Kidney capillary endothelial cell (primary cell): ENCODE data around the gene RGS6.

Experiments used
- DNase-seq: peaks from one replicate; pipeline ENCODE4 v3.0.0-alpha.2; 2018; ENCODE audit warnings: low spot score

Gene RGS6

GRCh38 chr14:72314808-72315435 lies 382.7 kb downstream of the RGS6 start:
- no peak for DNase-seq

- DNase-seq: no peak
Observed at GRCh38 chr14:72315714-72316113, 383.5 kb downstream of the RGS6 start.

DNA sequence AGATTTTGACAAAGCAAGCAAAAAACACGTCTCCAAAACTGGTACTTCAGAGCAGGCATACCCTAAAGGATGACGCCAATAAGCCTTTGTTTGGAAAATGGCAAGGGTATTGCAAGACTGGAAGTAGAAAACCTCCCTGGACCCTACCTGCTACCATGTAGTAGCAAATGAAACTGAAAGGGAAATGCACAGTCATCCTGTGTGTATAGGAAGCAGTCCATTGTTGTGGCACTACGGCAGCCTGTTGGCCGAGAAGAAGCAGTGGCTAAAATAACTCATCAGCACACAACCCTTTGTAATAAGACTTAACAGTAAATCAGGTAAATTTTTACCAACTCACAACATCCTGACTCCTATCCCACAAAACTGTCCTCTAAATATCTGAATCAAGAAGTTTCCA lies 386.4 kb downstream of the RGS6 start:
- DNase-seq: peak; percentile 49

GRCh38 chr14:72332046-72332445 lies 399.8 kb downstream of the RGS6 start:
- no peak for DNase-seq

DNA sequence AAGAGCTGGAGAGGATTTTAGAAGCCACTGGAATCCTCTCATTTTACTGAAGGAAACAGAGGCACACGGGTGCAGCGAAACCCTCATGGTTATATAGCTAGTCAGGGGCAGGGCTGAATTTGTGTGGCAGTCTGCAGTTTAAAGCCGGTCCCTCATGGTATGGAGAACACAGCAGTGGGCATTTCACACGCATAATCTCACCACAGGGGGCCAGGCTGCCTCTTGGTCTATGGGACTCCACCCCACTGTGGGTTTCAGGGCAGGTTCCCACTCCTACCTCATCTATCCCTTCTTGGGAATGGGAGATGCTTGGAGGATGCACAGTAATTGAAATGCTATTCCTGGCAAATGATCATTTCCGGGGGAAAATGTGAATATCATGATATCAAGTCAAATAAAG lies 400.6 kb downstream of the RGS6 start:
- DNase-seq: no peak

- DNase-seq: no peak
Observed at GRCh38 chr14:72333357-72333756, 401.1 kb downstream of the RGS6 start.

DNA sequence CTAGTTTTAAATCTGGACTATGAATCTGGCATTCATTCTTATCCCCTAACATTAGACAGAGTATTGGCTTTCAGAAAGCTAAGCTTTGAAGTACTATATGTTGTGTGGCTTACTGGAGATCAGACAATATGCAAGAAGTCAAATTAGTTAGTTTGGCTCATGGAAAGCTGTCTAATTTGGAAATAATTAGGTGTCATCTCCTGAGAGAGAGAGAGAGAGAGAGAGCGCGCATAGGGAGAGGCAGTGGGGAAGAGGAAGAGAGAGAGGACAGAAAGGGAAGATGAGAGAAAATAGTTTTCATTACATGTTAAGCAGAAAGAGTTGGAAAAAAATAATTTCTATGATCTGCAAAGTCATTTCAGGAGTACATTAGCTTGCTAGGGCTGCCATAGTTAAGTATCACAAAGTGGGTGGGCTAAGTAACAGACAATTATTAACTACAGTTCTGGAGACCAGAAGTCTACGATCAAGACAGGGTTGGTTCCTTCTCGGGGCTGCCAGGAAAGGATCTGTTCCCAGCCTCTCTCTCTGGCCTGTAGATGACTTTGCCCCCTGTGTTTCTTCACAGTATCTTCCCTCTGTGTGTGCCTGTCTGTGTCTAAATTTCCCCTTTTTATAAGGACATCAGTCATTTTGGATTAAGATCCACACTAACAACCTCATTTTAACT lies 404.2 kb downstream of the RGS6 start:
- no peak for DNase-seq

DNA sequence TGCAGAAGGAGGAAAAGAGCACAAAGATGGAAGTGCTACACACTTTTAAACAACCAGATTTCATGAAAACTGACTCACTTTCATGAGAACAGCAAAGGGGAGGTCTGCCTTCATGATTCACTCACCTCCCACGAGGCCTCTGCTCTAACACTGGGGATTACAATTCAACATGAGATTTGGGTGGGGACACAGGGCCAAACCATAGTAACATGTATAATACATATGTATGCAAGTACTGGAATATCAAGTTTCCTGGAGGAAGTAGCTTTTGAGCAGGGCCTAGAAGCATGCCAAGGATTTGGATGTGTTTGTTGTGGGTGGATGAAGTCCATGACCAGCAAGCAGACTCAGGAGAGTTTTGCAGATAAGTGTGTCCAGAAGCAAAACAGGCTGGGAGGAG lies 409.0 kb downstream of the RGS6 start:
- no peak for DNase-seq

GRCh38 chr14:72341686-72342085 lies 409.5 kb downstream of the RGS6 start:
- DNase-seq: no peak

- DNase-seq: no peak
Observed at GRCh38 chr14:72347118-72347517, 414.9 kb downstream of the RGS6 start.

DNA sequence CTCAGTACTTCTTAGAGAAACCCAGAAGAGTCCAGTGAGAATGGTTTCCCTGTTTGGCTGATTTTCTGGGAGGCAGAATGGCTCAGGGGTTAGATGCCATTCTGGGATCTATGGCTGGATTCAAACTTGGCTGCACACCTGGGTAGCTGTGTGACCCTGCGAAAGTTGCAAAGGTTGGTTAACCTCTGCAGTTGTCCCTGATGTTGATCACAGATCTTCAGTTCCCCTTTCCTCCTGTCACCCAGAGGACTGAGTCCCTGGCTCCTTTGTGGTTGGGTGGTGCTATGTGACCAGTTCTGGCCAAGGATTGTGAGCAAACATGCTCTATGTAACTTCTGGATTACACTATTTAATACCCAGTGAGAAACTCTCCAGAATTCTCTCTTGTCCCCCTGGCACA lies 418.0 kb downstream of the RGS6 start:
- DNase-seq: no peak

GRCh38 chr14:72352012-72352411 lies 419.8 kb downstream of the RGS6 start:
- no peak for DNase-seq

DNA sequence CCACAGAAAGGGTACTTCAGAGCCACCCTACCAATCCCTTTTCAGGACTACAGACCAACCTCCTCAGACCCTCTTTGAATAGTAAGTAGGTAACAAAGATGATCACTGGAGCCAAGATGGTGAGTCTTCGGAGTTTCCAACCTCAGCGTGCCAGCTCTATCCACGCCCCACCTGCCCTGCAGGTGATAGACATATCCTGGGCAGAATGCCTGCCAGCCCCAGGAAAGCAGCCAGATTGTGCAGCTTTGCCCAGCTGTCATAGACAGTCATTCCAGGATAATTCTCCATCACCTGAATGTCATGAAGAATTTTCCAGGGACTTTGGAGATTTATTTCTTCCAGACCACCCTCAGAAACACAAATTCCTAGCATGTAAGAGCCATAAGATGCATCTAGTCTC lies 434.4 kb downstream of the RGS6 start:
- DNase-seq: no peak

DNA sequence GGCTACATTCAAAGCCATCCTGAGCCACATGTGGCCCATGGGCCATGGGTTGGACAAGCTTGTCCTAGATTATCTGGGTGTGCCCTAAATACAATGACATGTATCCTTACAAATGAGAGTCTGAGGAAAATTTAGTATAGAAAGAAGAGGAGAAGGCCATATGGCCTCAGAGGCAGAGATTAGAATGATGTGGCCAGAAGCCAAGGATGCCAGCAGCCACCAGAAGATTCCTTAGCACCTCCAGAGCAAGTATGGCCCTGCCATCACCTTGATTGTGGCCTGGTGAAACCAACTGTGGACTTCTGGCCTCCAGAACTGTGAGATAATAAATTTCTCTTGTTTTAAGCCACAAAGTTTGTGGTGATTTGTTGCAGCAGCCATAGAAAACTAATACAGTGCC lies 436.9 kb downstream of the RGS6 start:
- no peak for DNase-seq

GRCh38 chr14:72377016-72377415 lies 444.8 kb downstream of the RGS6 start:
- DNase-seq: no peak

DNA sequence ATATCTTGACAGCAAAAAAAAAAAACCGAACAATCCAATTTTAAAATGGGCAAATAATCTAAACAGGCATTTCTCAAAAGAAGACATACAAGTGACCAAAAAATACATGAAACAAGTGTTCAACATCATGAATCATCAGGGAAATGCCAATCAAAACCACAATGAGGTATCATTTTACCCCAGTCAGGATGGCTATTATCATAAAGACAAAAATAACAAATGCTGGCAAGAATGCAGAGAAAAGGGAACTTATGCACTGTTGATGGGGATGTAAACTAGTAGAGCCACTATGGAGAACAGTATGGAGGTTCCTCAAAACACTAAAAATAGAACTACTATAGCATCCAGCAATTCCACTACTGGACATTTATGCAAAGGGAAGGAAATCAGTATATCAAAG lies 448.2 kb downstream of the RGS6 start:
- DNase-seq: no peak

- DNase-seq: no peak
Observed at GRCh38 chr14:72383865-72384264, 451.6 kb downstream of the RGS6 start.

- no peak for DNase-seq
Observed at GRCh38 chr14:72387726-72388125, 455.5 kb downstream of the RGS6 start.

DNA sequence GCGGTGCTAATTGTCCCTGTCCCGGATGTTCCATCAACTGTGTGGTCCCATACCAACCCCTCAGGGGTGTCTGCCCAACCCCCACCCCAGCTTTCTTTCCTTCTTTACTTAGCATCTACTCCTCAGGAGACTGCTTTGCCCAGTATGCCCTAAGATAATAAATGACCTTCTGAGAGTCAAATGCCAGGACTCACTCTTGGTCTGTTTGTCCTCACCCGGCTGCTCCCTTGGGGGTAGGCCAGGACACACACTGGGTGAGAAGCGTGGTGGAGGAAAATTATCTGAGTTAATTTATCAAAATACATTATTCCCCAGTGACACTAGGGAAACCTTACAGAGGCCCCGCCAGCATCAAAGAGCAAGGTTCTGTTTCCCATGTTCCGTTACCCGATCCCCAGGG lies 457.0 kb downstream of the RGS6 start:
- DNase-seq: no peak

DNA sequence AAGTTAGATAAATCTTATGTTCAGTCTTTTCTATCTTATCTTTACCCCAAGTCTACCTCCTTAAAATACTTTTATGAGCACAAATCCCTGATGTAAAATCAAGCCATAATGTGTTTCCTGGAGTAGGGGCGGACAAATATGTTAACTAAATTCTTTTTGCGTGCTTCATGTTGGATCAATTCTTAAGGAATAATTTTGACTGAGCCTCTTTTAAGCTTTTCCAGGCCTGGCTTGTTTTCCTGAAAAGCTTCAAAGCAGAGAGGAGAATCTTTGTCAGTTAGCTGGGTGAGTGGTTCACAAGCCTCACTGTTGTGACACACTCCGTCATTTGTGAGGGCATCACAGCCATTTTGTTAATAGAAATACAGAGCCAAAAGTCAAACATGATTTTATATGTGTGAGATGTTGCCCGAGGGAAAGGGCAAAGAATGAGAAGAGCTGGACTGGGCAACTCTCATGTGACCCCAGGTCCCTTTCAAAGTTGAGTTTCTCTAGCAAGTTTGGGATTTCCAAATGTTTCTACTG lies 468.9 kb downstream of the RGS6 start:
- no peak for DNase-seq

DNA sequence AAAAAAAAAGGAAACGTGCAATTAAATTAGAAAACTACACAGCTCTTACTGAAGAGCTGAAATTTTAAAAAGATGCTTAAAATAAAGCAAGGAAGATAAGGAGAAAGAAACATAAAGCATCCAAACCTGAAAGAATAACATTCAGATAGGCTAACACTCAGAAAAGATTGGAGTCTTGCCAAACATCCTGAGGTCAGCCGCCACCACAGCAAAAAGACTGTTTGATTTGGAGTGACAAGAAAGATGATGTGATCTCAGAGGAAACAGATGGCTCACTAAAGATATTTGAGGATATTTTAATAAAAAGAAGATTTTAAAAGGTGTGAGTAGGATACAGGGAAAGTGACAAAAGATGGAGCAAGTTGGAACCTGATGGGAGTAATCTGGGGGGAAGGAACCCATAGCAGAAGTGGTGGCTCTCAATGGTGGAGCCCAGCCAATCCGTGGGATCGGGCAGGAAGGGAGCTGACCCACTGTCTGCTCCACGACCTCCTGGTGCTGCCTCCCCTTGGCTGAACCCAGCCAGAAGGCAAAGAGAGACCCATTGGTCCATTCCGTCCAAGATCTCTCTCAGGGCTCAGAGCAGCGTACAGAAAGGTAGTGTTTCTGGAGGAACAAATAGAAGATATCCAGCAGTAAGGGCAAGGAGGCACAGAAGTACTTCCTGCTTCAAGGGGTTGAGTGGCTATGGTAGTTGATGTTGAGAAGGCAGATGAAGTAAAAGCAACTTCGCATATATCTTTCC lies 469.6 kb downstream of the RGS6 start:
- no peak for DNase-seq

DNA sequence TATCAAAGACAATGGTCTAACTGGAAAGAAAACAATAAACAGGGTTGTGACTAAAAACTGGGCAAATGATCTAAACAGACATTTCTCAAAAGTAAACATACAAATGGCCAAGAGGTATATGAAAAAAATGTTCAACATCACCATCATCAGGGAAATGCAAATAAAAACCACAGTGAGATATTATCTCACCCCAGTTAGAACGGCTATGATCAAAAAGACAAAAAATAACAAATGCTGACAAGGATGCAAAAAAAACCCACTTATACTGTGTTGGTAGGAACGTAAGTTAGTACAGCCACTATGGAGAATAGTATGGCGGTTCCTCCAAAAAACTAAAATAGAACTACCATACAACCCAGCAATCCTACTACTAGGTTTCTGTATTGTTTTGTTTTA lies 470.1 kb downstream of the RGS6 start:
- no peak for DNase-seq

GRCh38 chr14:72404106-72404774 lies 472.0 kb downstream of the RGS6 start:
- no peak for DNase-seq
